Loucy (cell line): ENCODE results near the gene PLCG1.

ENCODE experiments used
- H2AFZ ChIP-seq: fragments of 200-600 bp; sonication (generic); 2 replicates; pipeline ENCODE4 v1.6.0; 2016; ENCODE audit warnings: antibody characterized with exemption, mild to moderate bottlenecking, low read length, moderate library complexity
- H3F3A ChIP-seq: fragments of 200-600 bp; 2 replicates; pipeline ENCODE4 v1.6.0; 2016; ENCODE audit warnings: antibody characterized with exemption, low read depth, mild to moderate bottlenecking
- H3K27me3 ChIP-seq: fragments of 200-600 bp; sonication (generic); 2 replicates; pipeline ENCODE4 v1.6.1; 2014; ENCODE audit warnings: low read length, mild to moderate bottlenecking; ENCODE audit not compliant: insufficient read depth, poor library complexity, severe bottlenecking
- H3K36me3 ChIP-seq: fragments of 200-600 bp; sonication (generic); 2 replicates; pipeline ENCODE4 v1.6.1; 2016; ENCODE audit warnings: low read length; ENCODE audit not compliant: insufficient read depth
- H3K4me1 ChIP-seq: fragments of 200-600 bp; sonication (generic); 2 replicates; pipeline ENCODE4 v1.5.1; 2014; ENCODE audit warnings: low read length, mild to moderate bottlenecking; ENCODE audit not compliant: insufficient read depth, poor library complexity, severe bottlenecking
- H3K4me2 ChIP-seq: fragments of 200-600 bp; sonication (generic); 2 replicates; pipeline ENCODE4 v1.6.0; 2014; ENCODE audit warnings: antibody characterized with exemption, low read length, low read depth, mild to moderate bottlenecking; ENCODE audit not compliant: poor library complexity, severe bottlenecking
- H3K4me3 ChIP-seq: fragments of 200-600 bp; sonication (generic); 2 replicates; pipeline ENCODE4 v1.5.1; 2014; ENCODE audit warnings: low read length, mild to moderate bottlenecking, mixed read lengths; ENCODE audit not compliant: poor library complexity, severe bottlenecking
- H3K79me2 ChIP-seq: fragments of 200-600 bp; sonication (generic); 2 replicates; pipeline ENCODE4 v1.6.1; 2014; ENCODE audit warnings: low read length; ENCODE audit not compliant: insufficient read depth
- H3K9ac ChIP-seq: fragments of 200-600 bp; sonication (generic); 2 replicates; pipeline ENCODE4 v1.6.0; 2014; ENCODE audit warnings: mild to moderate bottlenecking, low read depth, low read length, moderate library complexity; ENCODE audit not compliant: poor library complexity, severe bottlenecking
- H3K9me2 ChIP-seq: fragments of 200-600 bp; sonication (generic); replicated peaks from 2 replicates; pipeline ENCODE4 v1.6.1; 2016; ENCODE audit warnings: low read depth, low read length, mixed read lengths
- H3K9me3 ChIP-seq: fragments of 200-600 bp; sonication (generic); 2 replicates; pipeline ENCODE4 v1.6.1; 2014; ENCODE audit warnings: mild to moderate bottlenecking, antibody characterized with exemption, low read length, low read depth; ENCODE audit not compliant: insufficient read depth
- H4K20me1 ChIP-seq: fragments of 200-600 bp; sonication (generic); 2 replicates; pipeline ENCODE4 v1.6.0; 2014; ENCODE audit warnings: antibody characterized with exemption, low read length, mild to moderate bottlenecking; ENCODE audit not compliant: insufficient read depth, poor library complexity, severe bottlenecking
- CTCF ChIP-seq: fragments of 200-600 bp; sonication (generic); conservative IDR thresholded peaks from 2 replicates; pipeline ENCODE4 v1.5.1; 2014; ENCODE audit warnings: mild to moderate bottlenecking, antibody characterized with exemption, low read length
- EZH2phosphoT487 ChIP-seq: fragments of 200-600 bp; IDR thresholded peaks from 2 replicates; pipeline ENCODE4 v1.6.1; 2018; ENCODE audit warnings: antibody characterized with exemption, mild to moderate bottlenecking, moderate library complexity, borderline replicate concordance

Gene PLCG1

DNA sequence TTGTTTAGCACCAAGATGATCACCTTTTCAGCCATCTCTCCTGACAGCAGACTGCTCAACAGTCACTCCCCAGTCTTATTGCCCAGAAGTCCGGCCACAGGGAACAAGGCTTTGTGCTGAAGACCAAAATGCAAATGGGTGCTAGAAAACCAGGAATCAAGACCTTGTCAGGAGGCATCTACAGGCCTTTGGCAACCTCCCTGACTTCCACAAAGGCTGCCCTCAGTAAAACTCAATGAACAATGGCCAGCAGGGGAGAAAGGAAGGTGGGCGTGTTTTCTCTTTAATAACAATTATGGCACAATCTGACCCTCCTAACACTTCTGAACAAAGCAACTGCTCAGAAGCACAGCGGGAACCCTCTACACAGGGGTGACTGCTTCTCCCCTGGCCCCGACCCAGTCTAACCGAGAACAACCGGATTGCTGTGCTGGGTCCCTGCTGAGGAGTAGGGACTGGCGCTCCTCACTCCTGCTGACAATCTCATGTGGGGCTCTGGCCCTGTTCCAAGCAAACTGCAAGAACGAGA, 41.6 kb downstream of the PLCG1 start:
- no peaks in the 10 kb centered on the region for H3F3A ChIP-seq
- no peak overlapping the region for H3K4me2 ChIP-seq
- peaks cover 35% of the 10 kb centered on the region; the same call in 1 of the 2 replicates for H3K36me3 ChIP-seq
- no peaks in the 10 kb centered on the region for H4K20me1 ChIP-seq
- H3K27me3 ChIP-seq, result no peaks in the 10 kb centered on the region
- H3K9me2 ChIP-seq, result no peaks in the 10 kb centered on the region
- no peak for TF ChIP-seq CTCF
- no peak overlapping the region for H2AFZ ChIP-seq
- H3K4me3 ChIP-seq, result no peak overlapping the region
- no peak overlapping the region for H3K9ac ChIP-seq
- no peaks in the 10 kb centered on the region for H3K4me1 ChIP-seq
- H3K9me3 ChIP-seq, result no peaks in the 10 kb centered on the region
- no peaks in the 10 kb centered on the region for H3K79me2 ChIP-seq

- TF ChIP-seq CTCF (no peak), EZH2phosphoT487 (no peak)
- Histone ChIP-seq H3K9ac (no peak overlapping the region), H3K9me3 (no peaks in the 10 kb centered on the region), H2AFZ (no peak overlapping the region), H3K79me2 (no peaks in the 10 kb centered on the region), H3K27me3 (no peaks in the 10 kb centered on the region), H3K36me3 (peaks cover 25% of the 10 kb centered on the region; the same call in 1 of the 2 replicates), H3K4me2 (no peak overlapping the region), H3K9me2 (no peaks in the 10 kb centered on the region), H4K20me1 (no peaks in the 10 kb centered on the region), H3F3A (no peaks in the 10 kb centered on the region), H3K4me1 (no peaks in the 10 kb centered on the region), H3K4me3 (no peak overlapping the region)
These were observed 42.6 kb downstream of the PLCG1 start for GRCh38 chr20:41179961-41180360.

DNA sequence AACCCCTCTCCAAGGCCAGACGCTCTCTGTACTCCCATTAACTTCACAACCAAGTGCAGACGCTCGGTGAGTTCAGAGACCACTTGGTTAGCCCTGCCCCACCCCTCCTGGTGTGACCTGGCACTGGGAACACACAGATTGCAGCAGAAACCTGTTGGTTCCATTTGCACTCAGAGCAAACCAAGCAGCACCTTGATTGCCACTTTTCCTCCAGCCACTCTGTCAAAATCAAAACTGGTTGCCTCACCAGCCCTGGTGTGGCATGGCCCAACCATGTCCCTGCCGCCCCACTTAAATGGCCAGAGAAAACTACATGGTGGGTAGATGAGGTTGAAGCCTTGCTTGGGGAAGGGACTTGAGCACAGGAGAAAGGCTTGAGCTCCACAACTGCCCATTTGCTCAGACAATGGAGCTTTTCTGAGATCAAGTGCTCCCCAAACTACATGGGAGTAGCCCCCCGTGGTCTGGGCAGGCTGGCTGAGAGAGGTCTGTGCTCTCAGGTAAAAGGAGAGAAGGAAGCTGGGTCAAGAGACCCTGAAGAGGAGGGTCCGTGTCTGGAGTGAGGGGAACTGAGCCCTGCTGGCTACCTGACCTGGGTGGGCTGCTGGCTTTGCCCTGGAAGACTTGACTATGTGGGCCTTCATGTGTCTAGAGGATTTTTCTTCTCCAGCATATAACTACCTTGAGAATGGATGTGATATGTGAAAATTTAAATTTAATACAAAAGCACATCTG, 43.4 kb downstream of the PLCG1 start:
- Histone ChIP-seq H3F3A (no peaks in the 10 kb centered on the region), H3K9ac (no peak overlapping the region), H3K36me3 (peaks cover 18% of the 10 kb centered on the region; the same call in 1 of the 2 replicates), H3K4me3 (no peak overlapping the region), H3K9me3 (no peaks in the 10 kb centered on the region), H3K4me2 (no peak overlapping the region), H3K4me1 (no peaks in the 10 kb centered on the region), H3K9me2 (no peaks in the 10 kb centered on the region), H2AFZ (no peak overlapping the region), H3K79me2 (no peaks in the 10 kb centered on the region), H4K20me1 (no peaks in the 10 kb centered on the region), H3K27me3 (no peaks in the 10 kb centered on the region)
- TF ChIP-seq EZH2phosphoT487, result no peak

- H3K9me3 ChIP-seq, result no peaks in the 10 kb centered on the region
- no peaks in the 10 kb centered on the region for H4K20me1 ChIP-seq
- H3K27me3 ChIP-seq, result no peaks in the 10 kb centered on the region
- no peaks in the 10 kb centered on the region for H3K79me2 ChIP-seq
- no peaks in the 10 kb centered on the region for H3F3A ChIP-seq
- no peak overlapping the region for H3K9ac ChIP-seq
- peaks cover 10% of the 10 kb centered on the region; the same call in 1 of the 2 replicates for H3K36me3 ChIP-seq
- no peak overlapping the region for H2AFZ ChIP-seq
- no peaks in the 10 kb centered on the region for H3K4me1 ChIP-seq
- TF ChIP-seq CTCF, result no peak
- no peak for TF ChIP-seq EZH2phosphoT487
- no peak overlapping the region for H3K4me2 ChIP-seq
- H3K9me2 ChIP-seq, result no peaks in the 10 kb centered on the region
- no peak overlapping the region for H3K4me3 ChIP-seq
These were observed 44.2 kb downstream of the PLCG1 start for GRCh38 chr20:41181567-41181966.
